GM18858 (cell line): ENCODE data around the gene FBXL22.

Experiments
- ATAC-seq: cut with Tn5 transposase; IDR thresholded peaks from one replicate; pipeline ENCODE4 v1.9.1; 2021; ENCODE audit not compliant: unreplicated experiment

The FBXL22 gene

GRCh38 chr15:63593705-63594671, 3.2 kb upstream of the FBXL22 start:
- no peak for ATAC-seq

- no peak for ATAC-seq
These were observed 2.1 kb upstream of the FBXL22 start for GRCh38 chr15:63595065-63595464.

GRCh38 chr15:63595688-63596087, 1.5 kb upstream of the FBXL22 start:
- ATAC-seq, result no peak

GRCh38 chr15:63596676-63597037, 530 bp upstream of the FBXL22 start:
- ATAC-seq, result no peak

- no peak for ATAC-seq
These were observed 634 bp downstream of the FBXL22 start for GRCh38 chr15:63597821-63598220.

- no peak for ATAC-seq
These were observed 1.6 kb downstream of the FBXL22 start for GRCh38 chr15:63598473-63599400.

GRCh38 chr15:63599401-63600000, 2.3 kb downstream of the FBXL22 start:
- ATAC-seq, result no peak

GRCh38 chr15:63600001-63600615, 2.9 kb downstream of the FBXL22 start:
- no peak for ATAC-seq

GRCh38 chr15:63600616-63601025, 3.4 kb downstream of the FBXL22 start:
- ATAC-seq, result peak; percentile 57

- ATAC-seq, result peak; percentile 5
These were observed 4.0 kb downstream of the FBXL22 start for GRCh38 chr15:63601026-63601703.

- ATAC-seq, result no peak
These were observed 4.6 kb downstream of the FBXL22 start for GRCh38 chr15:63601704-63602185.

- no peak for ATAC-seq
These were observed 5.4 kb downstream of the FBXL22 start for GRCh38 chr15:63602595-63602994.

- ATAC-seq, result no peak
These were observed 6.3 kb downstream of the FBXL22 start for GRCh38 chr15:63603516-63603915.

- ATAC-seq, result no peak
These were observed 7.1 kb downstream of the FBXL22 start for GRCh38 chr15:63604281-63604680.

- ATAC-seq, result no peak
These were observed 7.8 kb downstream of the FBXL22 start for GRCh38 chr15:63605036-63605435.

- ATAC-seq, result no peak
These were observed 8.6 kb downstream of the FBXL22 start for GRCh38 chr15:63605816-63606215.

- ATAC-seq, result no peak
These were observed 9.1 kb downstream of the FBXL22 start for GRCh38 chr15:63606308-63606707.

- ATAC-seq, result no peak
These were observed 11.8 kb downstream of the FBXL22 start for GRCh38 chr15:63608989-63609388.

- ATAC-seq, result no peak
These were observed 12.3 kb downstream of the FBXL22 start for GRCh38 chr15:63609448-63609847.

- peak; percentile 65 for ATAC-seq
These were observed 13.1 kb downstream of the FBXL22 start for GRCh38 chr15:63610209-63610841.
